ES-I3 (cell line): ENCODE data around the gene ZNF835.

Source experiments
- H3K36me3 ChIP-seq: 2 replicates; pipeline ENCODE4 v1.6.1; 2013; ENCODE audit warnings: mild to moderate bottlenecking, low read length, control low read depth, moderate library complexity; ENCODE audit not compliant: insufficient read depth
- H3K4me1 ChIP-seq: 2 replicates; pipeline ENCODE4 v1.6.1; 2013; ENCODE audit warnings: mild to moderate bottlenecking, control low read depth, low read length; ENCODE audit not compliant: insufficient read depth
- H3K9ac ChIP-seq: 2 replicates; pipeline ENCODE4 v1.6.1; 2013; ENCODE audit warnings: low read depth, mild to moderate bottlenecking, low read length, moderate library complexity
- H3K9me3 ChIP-seq: 2 replicates; pipeline ENCODE4 v1.6.1; 2013; ENCODE audit warnings: mild to moderate bottlenecking, low read length, moderate library complexity; ENCODE audit not compliant: control insufficient read depth, insufficient read depth

Gene ZNF835

GRCh38 chr19:56637976-56638555 lies 33.5 kb downstream of the ZNF835 start:
- no peak overlapping the region for H3K9ac ChIP-seq
- no peaks in the 10 kb centered on the region for H3K36me3 ChIP-seq
- H3K9me3 ChIP-seq = no peaks in the 10 kb centered on the region
- no peaks in the 10 kb centered on the region for H3K4me1 ChIP-seq

GRCh38 chr19:56633021-56633420 lies 38.5 kb downstream of the ZNF835 start:
- H3K36me3 ChIP-seq = no peaks in the 10 kb centered on the region
- no peak overlapping the region for H3K9ac ChIP-seq
- H3K4me1 ChIP-seq = no peaks in the 10 kb centered on the region
- no peaks in the 10 kb centered on the region for H3K9me3 ChIP-seq

- Histone ChIP-seq H3K36me3 (no peaks in the 10 kb centered on the region), H3K9ac (no peak overlapping the region), H3K9me3 (no peaks in the 10 kb centered on the region), H3K4me1 (no peaks in the 10 kb centered on the region)
Measured at GRCh38 chr19:56625708-56626107, 45.8 kb downstream of the ZNF835 start.

- no peaks in the 10 kb centered on the region for H3K36me3 ChIP-seq
- no peaks in the 10 kb centered on the region for H3K9me3 ChIP-seq
Measured at GRCh38 chr19:56623006-56623405, 48.6 kb downstream of the ZNF835 start.

GRCh38 chr19:56622374-56622773 lies 49.2 kb downstream of the ZNF835 start:
- Histone ChIP-seq H3K36me3 (peaks cover 3% of the 10 kb centered on the region; the same call in 1 of the 2 replicates), H3K9me3 (no peaks in the 10 kb centered on the region), H3K9ac (no peak overlapping the region), H3K4me1 (no peaks in the 10 kb centered on the region)

More at GRCh38 chr19:56623006-56623405, 48.6 kb downstream of the ZNF835 start:
- Histone ChIP-seq H3K4me1 (no peaks in the 10 kb centered on the region), H3K9ac (no peak overlapping the region)

GRCh38 chr19:56619121-56619520 lies 52.4 kb downstream of the ZNF835 start:
- no peak overlapping the region for H3K9ac ChIP-seq
- H3K4me1 ChIP-seq = no peaks in the 10 kb centered on the region
- 0 out of 2 replicates have a peak, but pooled peaks cover 1% of the 10 kb centered on the region for H3K9me3 ChIP-seq
- H3K36me3 ChIP-seq = peaks cover 3% of the 10 kb centered on the region; the same call in 1 of the 2 replicates

- 0 out of 2 replicates have a peak, but pooled peaks cover 4% of the 10 kb centered on the region for H3K9me3 ChIP-seq
- H3K36me3 ChIP-seq = peaks cover 3% of the 10 kb centered on the region; the same call in 1 of the 2 replicates
- H3K4me1 ChIP-seq = no peaks in the 10 kb centered on the region
- H3K9ac ChIP-seq = no peak overlapping the region
Measured at GRCh38 chr19:56617531-56617930, 54.0 kb downstream of the ZNF835 start.

GRCh38 chr19:56613639-56614038 lies 57.9 kb downstream of the ZNF835 start:
- Histone ChIP-seq H3K9me3 (peaks cover 4% of the 10 kb centered on the region; the same call in 1 of the 2 replicates), H3K36me3 (peaks cover 3% of the 10 kb centered on the region; the same call in 1 of the 2 replicates), H3K4me1 (no peaks in the 10 kb centered on the region), H3K9ac (no peak overlapping the region)

- H3K9me3 ChIP-seq = peaks cover 4% of the 10 kb centered on the region; the same call in 1 of the 2 replicates
- peaks cover 3% of the 10 kb centered on the region; the same call in 1 of the 2 replicates for H3K36me3 ChIP-seq
- no peaks in the 10 kb centered on the region for H3K4me1 ChIP-seq
- H3K9ac ChIP-seq = no peak overlapping the region
Measured at GRCh38 chr19:56612737-56613136, 58.8 kb downstream of the ZNF835 start.
